ENCODE measurements around the gene EEIG2.
A peak's percentile ranks its signal among the peaks of the same experiment; 100 is the strongest.

DNA sequence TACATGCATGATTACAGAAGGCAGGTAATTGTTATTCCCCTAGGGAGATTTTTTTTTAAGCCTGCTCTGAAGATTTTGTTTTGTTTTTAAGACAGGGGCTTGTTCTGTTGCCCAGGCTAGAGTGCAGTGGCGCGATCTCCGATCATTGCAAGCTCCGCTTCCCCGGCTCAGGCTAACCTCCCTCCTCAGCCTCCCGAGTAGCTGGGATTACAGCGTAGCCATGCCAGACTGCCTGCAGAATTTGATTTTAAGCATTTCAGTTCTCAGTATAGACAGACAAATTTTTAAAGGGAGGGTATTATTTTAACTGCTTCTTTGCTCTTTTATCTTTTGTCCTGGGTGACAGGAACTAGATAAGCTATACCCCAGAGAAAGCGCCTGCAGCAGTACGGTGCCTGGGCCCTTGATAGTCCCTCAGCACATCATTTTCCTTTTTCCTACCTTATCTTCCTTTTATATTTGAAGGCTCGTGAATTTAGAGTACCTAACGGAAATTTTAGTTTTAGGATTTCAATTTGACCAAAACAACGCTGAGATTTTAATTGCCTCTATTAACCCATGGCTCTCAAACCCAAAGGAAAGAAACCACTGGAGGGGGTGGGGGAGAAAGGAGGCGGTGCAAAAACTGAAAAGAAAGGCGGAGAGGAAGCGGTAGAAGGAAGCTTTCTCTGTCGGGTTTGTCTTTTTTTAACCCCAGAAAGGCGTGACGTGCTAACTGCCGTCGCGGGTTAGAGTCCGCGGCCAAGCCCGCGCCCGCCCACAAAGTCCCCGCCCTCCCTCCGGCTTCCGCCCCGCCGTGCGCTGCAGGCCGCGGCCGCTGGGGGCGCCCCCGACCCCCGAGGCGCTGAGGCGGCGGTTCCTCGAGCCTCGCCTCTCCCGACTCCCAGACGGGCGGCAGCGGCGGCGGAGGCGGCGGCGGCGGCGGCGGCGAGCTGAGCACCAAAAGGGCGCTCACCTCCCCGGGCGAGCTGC lies at the start of gene EEIG2:
- TF ChIP-seq, protein P1, sequence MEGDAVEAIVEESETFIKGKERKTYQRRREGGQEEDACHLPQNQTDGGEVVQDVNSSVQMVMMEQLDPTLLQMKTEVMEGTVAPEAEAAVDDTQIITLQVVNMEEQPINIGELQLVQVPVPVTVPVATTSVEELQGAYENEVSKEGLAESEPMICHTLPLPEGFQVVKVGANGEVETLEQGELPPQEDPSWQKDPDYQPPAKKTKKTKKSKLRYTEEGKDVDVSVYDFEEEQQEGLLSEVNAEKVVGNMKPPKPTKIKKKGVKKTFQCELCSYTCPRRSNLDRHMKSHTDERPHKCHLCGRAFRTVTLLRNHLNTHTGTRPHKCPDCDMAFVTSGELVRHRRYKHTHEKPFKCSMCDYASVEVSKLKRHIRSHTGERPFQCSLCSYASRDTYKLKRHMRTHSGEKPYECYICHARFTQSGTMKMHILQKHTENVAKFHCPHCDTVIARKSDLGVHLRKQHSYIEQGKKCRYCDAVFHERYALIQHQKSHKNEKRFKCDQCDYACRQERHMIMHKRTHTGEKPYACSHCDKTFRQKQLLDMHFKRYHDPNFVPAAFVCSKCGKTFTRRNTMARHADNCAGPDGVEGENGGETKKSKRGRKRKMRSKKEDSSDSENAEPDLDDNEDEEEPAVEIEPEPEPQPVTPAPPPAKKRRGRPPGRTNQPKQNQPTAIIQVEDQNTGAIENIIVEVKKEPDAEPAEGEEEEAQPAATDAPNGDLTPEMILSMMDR (IDR thresholded peaks at IDR 0.05; ENCODE audit: insufficient read depth, low read depth, low read length) = peak; percentile 34
- TF ChIP-seq EZH2 (IDR thresholded peaks at IDR 0.05; ENCODE audit: insufficient read depth, low read length) = no peak
